Islet of Langerhans (tissue), 1 donor: ENCODE measurements around the gene MON2.
"Not testable (repeated sequence)": the region's sequence is repeated elsewhere in the genome, so short reads cannot be mapped to it uniquely, and the experiment has no call there.

Experiments used
- FAIRE-seq: peaks from one replicate; lab custom pipeline; 2011; peaks lifted over from hg19 to GRCh38; lab: Jason Lieb, UNC

The MON2 gene

GRCh38 chr12:62466594-62467491 is at the start of gene MON2:
Gene MON2 (plus strand): TSS chr12:62466826. CDS start chr12:62467208, 382 bp downstream.
- FAIRE-seq: no peak

GRCh38 chr12:62426089-62426488 is 40.5 kb upstream of the MON2 start:
- no peak for FAIRE-seq

- no peak for FAIRE-seq
Measured at GRCh38 chr12:62429457-62429856, 37.2 kb upstream of the MON2 start.

- FAIRE-seq: peak; percentile 36
Measured at GRCh38 chr12:62434494-62435302, 31.9 kb upstream of the MON2 start.

- FAIRE-seq: no peak
Measured at GRCh38 chr12:62435303-62436163, 31.1 kb upstream of the MON2 start.

- FAIRE-seq: no peak
Measured at GRCh38 chr12:62436164-62436503, 30.5 kb upstream of the MON2 start.

- peak; percentile 95 for FAIRE-seq
Measured at GRCh38 chr12:62438098-62438692, 28.4 kb upstream of the MON2 start.

GRCh38 chr12:62446754-62447452 is 19.7 kb upstream of the MON2 start:
- no peak for FAIRE-seq

GRCh38 chr12:62448436-62448835 is 18.2 kb upstream of the MON2 start:
- FAIRE-seq: no peak

- not testable (repeated sequence) for FAIRE-seq
Measured at GRCh38 chr12:62455429-62455828, 11.2 kb upstream of the MON2 start.

GRCh38 chr12:62458626-62459025 is 8.0 kb upstream of the MON2 start:
- no peak for FAIRE-seq

GRCh38 chr12:62459976-62460375 is 6.7 kb upstream of the MON2 start:
- FAIRE-seq: no peak

GRCh38 chr12:62461171-62461837 is 5.3 kb upstream of the MON2 start:
- not testable (repeated sequence) for FAIRE-seq

GRCh38 chr12:62463252-62463651 is 3.4 kb upstream of the MON2 start:
- FAIRE-seq: not testable (repeated sequence)

GRCh38 chr12:62466018-62466593 is 520 bp upstream of the MON2 start:
- peak; percentile 21 for FAIRE-seq

- no peak for FAIRE-seq
Measured at GRCh38 chr12:62468397-62468796, 1.8 kb downstream of the MON2 start.

GRCh38 chr12:62468935-62469334 is 2.3 kb downstream of the MON2 start:
- FAIRE-seq: no peak

- FAIRE-seq: no peak
Measured at GRCh38 chr12:62469704-62470103, 3.1 kb downstream of the MON2 start.

GRCh38 chr12:62471734-62472133 is 5.1 kb downstream of the MON2 start:
- no peak for FAIRE-seq

- no peak for FAIRE-seq
Measured at GRCh38 chr12:62472472-62472871, 5.8 kb downstream of the MON2 start.
